Measurements from ENCODE around the gene CEP89.

CEP89 gene

GRCh38 chr19:32831611-32832010 is 140.1 kb downstream of the CEP89 start:
- DNase-seq: no peak

GRCh38 chr19:32830231-32831014 is 141.3 kb downstream of the CEP89 start:
- DNase-seq: no peak

GRCh38 chr19:32829345-32829896 is 142.3 kb downstream of the CEP89 start:
- DNase-seq: no peak

GRCh38 chr19:32828643-32829344 is 143.0 kb downstream of the CEP89 start:
- no peak for DNase-seq

- DNase-seq: no peak
Observed at GRCh38 chr19:32828139-32828538, 143.6 kb downstream of the CEP89 start.
